22Rv1 (cell line): ENCODE data around the gene LCT.

Source experiments
- ZFX ChIP-seq: fragments of 450-650 bp; IDR thresholded peaks from 2 replicates; pipeline ENCODE4 v1.6.1; 2017; ENCODE audit warnings: antibody characterized with exemption, borderline replicate concordance
- TF ChIP-seq, protein P1 (sequence below): fragments of 450-650 bp; IDR thresholded peaks from 2 replicates; pipeline ENCODE4 v1.5.1; 2017; ENCODE audit warnings: mild to moderate bottlenecking

DNA sequence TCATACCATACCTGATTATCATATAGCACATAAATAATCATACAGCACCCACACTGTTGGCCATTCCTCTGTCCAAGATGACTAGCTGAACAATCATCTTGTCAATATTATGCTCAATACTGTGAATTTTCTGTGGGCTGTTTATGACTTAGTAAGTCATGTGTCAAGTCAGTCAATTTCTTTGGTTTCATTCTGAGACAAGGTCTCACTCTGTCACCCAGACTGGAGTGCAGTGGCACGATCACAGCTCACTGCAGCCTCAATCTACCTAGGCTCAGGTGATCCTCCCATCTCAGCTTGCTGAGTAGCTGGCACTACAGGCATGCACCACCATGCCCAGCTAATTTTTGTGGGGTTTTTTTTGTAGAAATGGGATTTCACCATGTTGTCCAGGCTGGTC is 33.6 kb upstream of the LCT start:
- TF ChIP-seq, protein P1, sequence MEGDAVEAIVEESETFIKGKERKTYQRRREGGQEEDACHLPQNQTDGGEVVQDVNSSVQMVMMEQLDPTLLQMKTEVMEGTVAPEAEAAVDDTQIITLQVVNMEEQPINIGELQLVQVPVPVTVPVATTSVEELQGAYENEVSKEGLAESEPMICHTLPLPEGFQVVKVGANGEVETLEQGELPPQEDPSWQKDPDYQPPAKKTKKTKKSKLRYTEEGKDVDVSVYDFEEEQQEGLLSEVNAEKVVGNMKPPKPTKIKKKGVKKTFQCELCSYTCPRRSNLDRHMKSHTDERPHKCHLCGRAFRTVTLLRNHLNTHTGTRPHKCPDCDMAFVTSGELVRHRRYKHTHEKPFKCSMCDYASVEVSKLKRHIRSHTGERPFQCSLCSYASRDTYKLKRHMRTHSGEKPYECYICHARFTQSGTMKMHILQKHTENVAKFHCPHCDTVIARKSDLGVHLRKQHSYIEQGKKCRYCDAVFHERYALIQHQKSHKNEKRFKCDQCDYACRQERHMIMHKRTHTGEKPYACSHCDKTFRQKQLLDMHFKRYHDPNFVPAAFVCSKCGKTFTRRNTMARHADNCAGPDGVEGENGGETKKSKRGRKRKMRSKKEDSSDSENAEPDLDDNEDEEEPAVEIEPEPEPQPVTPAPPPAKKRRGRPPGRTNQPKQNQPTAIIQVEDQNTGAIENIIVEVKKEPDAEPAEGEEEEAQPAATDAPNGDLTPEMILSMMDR: no peak
- no peak for TF ChIP-seq ZFX
